ENCODE data around the gene UBA1.

DNA sequence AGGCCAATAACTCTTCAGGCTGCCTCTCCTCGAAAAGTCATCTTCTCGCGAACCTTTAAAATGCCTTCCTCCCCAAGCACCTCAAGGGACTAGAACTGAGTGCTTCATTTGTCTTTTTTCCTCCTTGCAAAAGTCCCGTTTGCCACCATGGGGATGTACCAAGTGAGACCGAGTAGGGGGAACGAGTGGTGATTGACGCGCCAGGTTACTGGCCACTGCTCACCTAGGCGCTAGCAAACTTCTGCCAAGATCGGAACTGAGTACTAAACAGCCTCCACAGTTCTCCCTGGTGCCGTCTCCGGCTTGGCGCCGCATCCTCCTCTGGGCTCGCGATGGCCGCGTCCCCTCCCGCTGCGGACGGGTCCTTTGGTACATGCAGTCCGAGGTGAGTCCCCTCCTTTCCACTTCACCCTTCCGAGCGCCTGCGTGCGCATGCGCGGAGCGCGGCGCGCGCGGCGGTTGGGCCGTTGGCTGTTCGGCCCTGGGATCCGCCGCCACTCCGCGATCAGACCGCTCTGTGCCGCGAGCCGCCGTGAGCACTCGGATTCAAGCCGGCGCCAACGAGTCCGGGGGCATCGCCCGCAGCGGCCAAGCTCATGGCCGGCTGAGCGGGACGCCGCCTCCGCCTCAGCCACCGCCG, 24.8 kb downstream of the UBA1 start, which contains the start of gene CDK16:
- TF ChIP-seq EZH2 (IDR thresholded peaks at IDR 0.05) (no peak), CTCF (IDR thresholded peaks at IDR 0.05 in 2 of 3, conservative IDR thresholded peaks at IDR 0.05 in 1 of 3; ENCODE audit: borderline replicate concordance in 1 of 3, insufficient read depth in 1 of 3, low read depth in 2 of 3, low read length in 2 of 3) (no peak), YY1 (IDR thresholded peaks at IDR 0.05; ENCODE audit: extremely low read depth, insufficient replicate concordance, low read depth, low read length) (no peak), MAX (IDR thresholded peaks at IDR 0.05) (no peak), CBX3 (IDR thresholded peaks at IDR 0.05; ENCODE audit: low read depth) (no peak), REST (IDR thresholded peaks at IDR 0.05; ENCODE audit: low read depth) (no peak), RAD21 (IDR thresholded peaks at IDR 0.05; ENCODE audit: low read depth) (no peak), POLR2AphosphoS5 (IDR thresholded peaks at IDR 0.05; ENCODE audit: low read depth, low read length) (peak; percentile 76), SP1 (IDR thresholded peaks at IDR 0.05; ENCODE audit: low read depth) (no peak), EZH2phosphoT487 (IDR thresholded peaks at IDR 0.05; ENCODE audit: borderline replicate concordance) (no peak), JUND (IDR thresholded peaks at IDR 0.05) (no peak), POLR2A (IDR thresholded peaks at IDR 0.05; ENCODE audit: borderline replicate concordance, extremely low read depth, insufficient read depth, insufficient read length) (peak; percentile 68), SRF (IDR thresholded peaks at IDR 0.05; ENCODE audit: low read depth) (no peak)
- TF ChIP-seq, protein P1, sequence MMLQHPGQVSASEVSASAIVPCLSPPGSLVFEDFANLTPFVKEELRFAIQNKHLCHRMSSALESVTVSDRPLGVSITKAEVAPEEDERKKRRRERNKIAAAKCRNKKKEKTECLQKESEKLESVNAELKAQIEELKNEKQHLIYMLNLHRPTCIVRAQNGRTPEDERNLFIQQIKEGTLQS (IDR thresholded peaks at IDR 0.05): no peak
